Measurements from ENCODE around the gene CSAD. TPM values are rescaled to one million over a fixed set of nuclear protein-coding genes. Genes with fewer than 3 reads are reported as not detected.

Gene CSAD
- total RNA-seq, 4 donors from 2014 or later, result 29.1 to 142 (median 39.2) TPM

GRCh38 chr12:53197011-53197640 is 16.4 kb upstream of the CSAD start:
- 77 to 92% methylated on average over 3 to 19 of the region's 19 CpGs for WGBS, 2 donors (ENCODE audit: low coverage in 1 of 2)
- no peak overlapping the region for H3K4me3 ChIP-seq

DNA sequence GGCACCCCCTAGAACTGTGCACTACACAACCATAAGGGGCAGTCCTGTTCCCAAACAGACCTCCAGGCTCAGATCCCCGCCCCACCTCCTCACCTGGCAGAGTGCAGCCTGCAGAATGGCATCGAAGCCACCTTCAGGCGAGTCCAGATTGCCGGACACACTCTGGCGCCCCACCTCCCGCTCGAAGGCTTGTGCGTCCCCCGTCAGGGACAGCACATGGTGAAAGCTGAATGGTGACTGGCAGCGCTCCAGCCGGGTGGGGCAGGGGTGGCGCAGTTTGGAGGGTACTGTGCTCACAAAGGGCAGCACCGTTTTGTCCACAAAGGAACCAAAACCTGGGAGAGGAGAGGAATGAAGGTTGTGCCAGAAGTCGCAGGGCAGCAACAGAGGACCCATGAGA is 15.8 kb upstream of the CSAD start:
- WGBS, 2 donors (ENCODE audit: low coverage in 1 of 2), result 41% methylated on average over 13 of the region's 14 CpGs; no CpG with 5 or more reads in 1 of the 2 donors
- Histone ChIP-seq H3K4me3 (no peak overlapping the region), H3K4me1 (peaks cover 0 to 22% (median 9%) of the 10 kb centered on the region in 4 donors), H3K27me3 (no peaks in the 10 kb centered on the region), H3K27ac (no peak overlapping the region), H3K36me3 (no peaks in the 10 kb centered on the region), H3K9me3 (no peaks in the 10 kb centered on the region)
- no peak for DNase-seq
- intact Hi-C loops (cut with DNase I; ENCODE audit: low total_unique reads) (loop anchor here (10.0 kb wide), 1 partner anchor 132 kb away; no protein-coding TSS in a partner anchor), in situ Hi-C loops (cut with MboI; ENCODE audit: low pct_ligation_motif_present in 1 of 4, low pct_unique_long_range_greater_than_20kb in 1 of 4, low sequenced_read_pairs in 3 of 4) (loop anchor here in 1 of 4 donors (25.0 kb wide), 1 partner anchor 134 kb away; the partner anchor contains the start of gene TNS2)
- no peak for TF ChIP-seq POLR2AphosphoS5 (IDR thresholded peaks at IDR 0.05)
- TF ChIP-seq POLR2A (IDR thresholded peaks at IDR 0.05), result no peak
- no peak for TF ChIP-seq CTCF (IDR thresholded peaks at IDR 0.05)
- no peak for TF ChIP-seq EP300 (IDR thresholded peaks at IDR 0.05; ENCODE audit: low read depth)

More at GRCh38 chr12:53197011-53197640, 16.4 kb upstream of the CSAD start:
- H3K9me3 ChIP-seq, result no peaks in the 10 kb centered on the region
- TF ChIP-seq POLR2A (IDR thresholded peaks at IDR 0.05) (no peak), EP300 (IDR thresholded peaks at IDR 0.05; ENCODE audit: low read depth) (no peak), CTCF (IDR thresholded peaks at IDR 0.05) (no peak), POLR2AphosphoS5 (IDR thresholded peaks at IDR 0.05) (no peak)
- no peak overlapping the region for H3K27ac ChIP-seq
- no peak for DNase-seq
- no peaks in the 10 kb centered on the region for H3K27me3 ChIP-seq
- in situ Hi-C loops (cut with MboI; ENCODE audit: low pct_ligation_motif_present in 1 of 4, low pct_unique_long_range_greater_than_20kb in 1 of 4, low sequenced_read_pairs in 3 of 4) (loop anchor here in 1 of 4 donors (25.0 kb wide), 1 partner anchor 135 kb away; the partner anchor contains the start of gene TNS2), intact Hi-C loops (cut with DNase I; ENCODE audit: low total_unique reads) (loop anchor here (1.0 to 10.0 kb wide), 2 partner anchors 38 to 132 kb away; no protein-coding TSS in a partner anchor)
- H3K4me1 ChIP-seq, result peaks cover 0 to 22% (median 9%) of the 10 kb centered on the region in 4 donors
- no peaks in the 10 kb centered on the region for H3K36me3 ChIP-seq

DNA sequence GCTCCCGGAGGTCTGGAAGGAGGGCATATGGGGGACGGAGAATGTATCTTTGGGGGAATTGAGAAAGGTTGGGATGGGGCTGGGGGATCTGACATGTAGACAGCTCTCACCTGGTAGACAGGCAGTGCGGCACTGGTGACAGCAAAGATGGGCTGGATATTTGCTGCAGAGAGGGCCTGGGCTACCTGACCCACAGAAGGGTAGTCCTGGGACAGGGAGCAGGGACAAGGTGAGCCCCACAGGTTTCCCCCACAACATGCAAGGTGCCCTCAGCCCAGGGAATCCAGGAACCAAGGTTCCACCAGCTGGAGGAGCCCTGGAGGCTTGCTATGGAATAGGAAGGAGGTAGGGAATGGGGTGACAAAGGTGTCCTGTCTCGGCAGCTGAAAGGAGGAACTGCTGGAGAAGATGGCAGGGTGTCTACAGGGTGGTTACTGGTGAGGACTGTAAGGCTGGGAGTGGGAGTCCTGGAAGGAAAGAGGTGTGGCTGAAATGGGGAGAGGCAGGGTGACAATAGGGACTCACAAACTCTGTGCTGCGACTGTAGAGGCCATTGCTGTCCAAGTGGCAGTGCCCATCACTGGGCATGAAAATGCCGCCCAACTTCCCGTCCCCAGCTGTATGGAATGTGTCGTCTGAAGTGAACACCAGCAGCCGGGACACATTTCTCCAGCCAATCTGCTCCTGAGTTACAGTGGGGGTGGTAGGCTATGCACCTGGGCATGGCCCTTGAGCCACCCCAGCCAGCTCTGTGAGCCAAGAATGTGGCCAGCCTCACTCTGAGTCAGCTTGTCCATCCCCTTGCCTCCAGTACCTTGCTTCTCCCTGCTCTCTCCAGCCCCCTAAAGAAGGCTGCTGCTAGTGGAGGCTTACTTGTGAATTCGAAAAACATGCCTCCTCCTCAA is 15.0 kb upstream of the CSAD start:
- H3K27me3 ChIP-seq, result no peaks in the 10 kb centered on the region
- intact Hi-C loops (cut with DNase I; ENCODE audit: low total_unique reads), result loop anchor here (10.0 kb wide), 1 partner anchor 131 kb away; no protein-coding TSS in a partner anchor
- H3K36me3 ChIP-seq, result no peaks in the 10 kb centered on the region
- no peaks in the 10 kb centered on the region for H3K9me3 ChIP-seq
- no peak overlapping the region for H3K4me3 ChIP-seq
- in situ Hi-C loops (cut with MboI; ENCODE audit: low pct_ligation_motif_present in 1 of 4, low pct_unique_long_range_greater_than_20kb in 1 of 4, low sequenced_read_pairs in 3 of 4), result loop anchor here in 1 of 4 donors (25.0 kb wide), 1 partner anchor 133 kb away; the partner anchor contains the start of gene TNS2
- TF ChIP-seq CTCF (IDR thresholded peaks at IDR 0.05) (no peak), POLR2A (IDR thresholded peaks at IDR 0.05) (no peak), EP300 (IDR thresholded peaks at IDR 0.05; ENCODE audit: low read depth) (no peak), POLR2AphosphoS5 (IDR thresholded peaks at IDR 0.05) (no peak)
- WGBS, 2 donors (ENCODE audit: low coverage in 1 of 2), result 84 to 100% methylated on average over 3 to 10 of the region's 10 CpGs
- H3K4me1 ChIP-seq, result peaks cover 0 to 15% (median 9%) of the 10 kb centered on the region in 4 donors
- DNase-seq, result no peak
- no peak overlapping the region for H3K27ac ChIP-seq

- Histone ChIP-seq H3K4me3 (no peak overlapping the region), H3K36me3 (no peaks in the 10 kb centered on the region), H3K4me1 (peaks cover 0 to 13% (median 7%) of the 10 kb centered on the region in 4 donors), H3K27me3 (no peaks in the 10 kb centered on the region), H3K9me3 (no peaks in the 10 kb centered on the region), H3K27ac (no peak overlapping the region)
- 80 to 91% methylated on average over 1 of the region's 1 CpG for WGBS, 2 donors (ENCODE audit: low coverage in 1 of 2)
- DNase-seq, result no peak
- intact Hi-C loops (cut with DNase I; ENCODE audit: low total_unique reads), result loop anchor here (10.0 kb wide), 1 partner anchor 130 kb away; no protein-coding TSS in a partner anchor
- in situ Hi-C loops (cut with MboI; ENCODE audit: low pct_ligation_motif_present in 1 of 4, low pct_unique_long_range_greater_than_20kb in 1 of 4, low sequenced_read_pairs in 3 of 4), result loop anchor here in 1 of 4 donors (25.0 kb wide), 1 partner anchor 133 kb away; the partner anchor contains the start of gene TNS2
- TF ChIP-seq POLR2A (IDR thresholded peaks at IDR 0.05) (no peak), CTCF (IDR thresholded peaks at IDR 0.05) (no peak), POLR2AphosphoS5 (IDR thresholded peaks at IDR 0.05) (no peak), EP300 (IDR thresholded peaks at IDR 0.05; ENCODE audit: low read depth) (no peak)
These were observed 14.2 kb upstream of the CSAD start for GRCh38 chr12:53194973-53195372.
